ENCODE measurements around the gene DNAJB6. TPM values are rescaled to one million over a fixed set of nuclear protein-coding genes. Genes with fewer than 3 reads are reported as not detected.
A peak's percentile ranks its signal among the peaks of the same experiment; 100 is the strongest.
"Not testable (repeated sequence)": the region's sequence is repeated elsewhere in the genome, so short reads cannot be mapped to it uniquely, and the experiment has no call there.

Gene DNAJB6
- total RNA-seq, 1 experiment from 2014 or later: 89.7 TPM

DNA sequence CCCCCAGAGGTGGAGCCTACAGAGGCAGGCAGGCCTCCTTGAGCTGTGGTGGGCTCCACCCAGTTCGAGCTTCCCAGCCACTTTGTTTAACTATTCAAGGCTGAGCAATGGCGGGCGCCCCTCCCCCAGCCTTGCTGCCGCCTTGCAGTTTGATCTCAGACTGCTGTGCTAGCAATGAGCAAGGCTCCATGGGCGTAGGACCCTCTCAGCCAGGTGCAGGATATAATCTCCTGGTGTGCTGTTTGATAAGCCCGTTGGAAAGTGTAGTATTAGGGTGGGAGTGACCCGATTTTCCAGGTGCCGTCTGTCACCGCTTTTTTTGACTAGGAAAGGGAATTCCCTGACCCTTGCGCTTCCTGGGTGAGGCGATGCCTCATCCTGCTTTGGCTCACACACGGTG, 117.2 kb downstream of the DNAJB6 start:
- H3K9me3 ChIP-seq, H3K4me3 ChIP-seq, H3K27me3 ChIP-seq, H3K36me3 ChIP-seq, DNase-seq: not testable (repeated sequence)

DNA sequence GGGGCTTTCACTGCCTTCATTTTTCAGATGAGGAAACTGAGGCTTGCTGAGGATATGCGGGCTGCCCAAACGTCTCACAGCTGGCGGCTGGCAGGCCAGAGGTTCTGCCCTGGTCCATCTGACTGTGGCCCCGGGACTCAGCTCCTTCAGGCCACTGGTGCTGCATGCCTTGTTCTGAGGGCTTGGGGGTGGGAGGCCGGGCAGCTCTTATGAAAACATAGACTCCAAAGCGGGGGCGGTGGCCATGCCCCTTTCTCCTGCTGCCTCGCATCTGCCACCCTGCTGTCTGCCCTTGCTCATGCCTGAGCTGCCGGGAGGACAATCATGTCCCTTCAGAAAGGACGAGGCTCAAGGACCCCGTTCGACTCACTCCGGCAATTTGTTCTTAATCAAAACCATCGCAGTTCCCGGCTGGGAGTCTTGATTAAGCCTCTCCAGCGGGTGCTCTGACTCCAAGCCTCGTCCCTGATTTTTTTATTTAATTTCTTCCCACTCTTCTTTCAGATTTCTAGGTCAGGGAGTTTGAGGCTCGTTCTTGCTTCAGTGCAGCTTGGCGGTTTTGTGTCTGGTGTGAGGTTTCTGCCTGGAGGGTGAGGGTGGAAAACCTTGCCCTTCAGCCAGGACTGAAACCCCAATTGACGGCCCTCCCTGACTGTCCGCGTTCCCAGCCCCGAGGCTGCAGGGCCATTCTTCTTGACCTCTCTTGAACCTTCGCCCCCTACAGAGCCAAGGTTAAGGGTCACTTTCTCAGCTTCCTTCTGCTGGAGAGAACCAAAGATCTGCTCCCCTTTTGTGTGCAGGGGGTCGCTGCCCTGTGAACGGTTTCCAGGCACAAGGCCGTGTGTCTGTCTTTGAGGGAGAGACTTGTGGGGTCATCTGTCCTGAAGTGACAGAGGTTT, 120.8 kb downstream of the DNAJB6 start:
- H3K4me3 ChIP-seq: no peak overlapping the region
- no peaks in the 10 kb centered on the region for H3K27me3 ChIP-seq
- no peaks in the 10 kb centered on the region for H3K36me3 ChIP-seq
- no peaks in the 10 kb centered on the region for H3K9me3 ChIP-seq
- no peak for DNase-seq

DNA sequence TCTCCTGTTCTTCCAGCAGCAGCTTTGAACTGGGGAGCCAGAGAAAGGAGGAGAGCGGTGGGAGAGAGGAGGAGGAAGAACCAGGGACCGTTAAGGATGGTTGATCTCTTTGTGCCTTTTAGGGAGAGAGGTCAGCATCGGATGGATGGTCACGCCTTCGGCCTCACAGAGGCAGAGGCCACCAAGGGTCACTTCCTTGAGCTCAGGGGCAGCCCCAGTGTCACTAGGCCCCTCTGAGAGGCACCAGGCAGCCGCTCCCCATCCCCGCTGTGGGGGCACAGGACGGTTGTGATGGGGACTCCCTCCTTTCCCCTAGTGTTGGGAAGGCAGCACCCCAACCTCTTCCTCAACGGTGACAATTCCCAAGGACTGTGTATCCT, 121.4 kb downstream of the DNAJB6 start:
- H3K36me3 ChIP-seq: no peaks in the 10 kb centered on the region
- H3K4me3 ChIP-seq: no peak overlapping the region
- no peaks in the 10 kb centered on the region for H3K27me3 ChIP-seq
- H3K9me3 ChIP-seq: no peaks in the 10 kb centered on the region
- no peak for DNase-seq

DNA sequence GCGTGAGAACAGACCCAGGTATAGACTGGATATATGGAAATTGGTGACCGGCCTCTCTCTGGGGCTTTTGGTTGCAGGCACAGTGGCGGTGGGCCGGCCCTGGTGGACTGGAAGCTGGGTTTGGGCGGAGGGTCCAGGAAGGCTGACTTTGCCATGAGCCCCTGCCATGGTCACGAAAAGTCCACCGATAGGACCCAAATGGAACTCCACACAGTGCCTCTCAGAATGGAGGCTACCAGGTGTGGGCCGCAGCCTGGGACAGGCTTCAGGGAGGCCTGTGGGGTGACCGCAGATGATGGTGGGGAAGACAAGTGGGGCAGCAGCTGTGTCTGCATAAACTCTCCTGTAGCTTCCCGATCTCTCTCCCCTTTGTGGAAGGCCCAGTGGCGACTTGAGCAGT, 123.2 kb downstream of the DNAJB6 start:
- no peaks in the 10 kb centered on the region for H3K36me3 ChIP-seq

DNA sequence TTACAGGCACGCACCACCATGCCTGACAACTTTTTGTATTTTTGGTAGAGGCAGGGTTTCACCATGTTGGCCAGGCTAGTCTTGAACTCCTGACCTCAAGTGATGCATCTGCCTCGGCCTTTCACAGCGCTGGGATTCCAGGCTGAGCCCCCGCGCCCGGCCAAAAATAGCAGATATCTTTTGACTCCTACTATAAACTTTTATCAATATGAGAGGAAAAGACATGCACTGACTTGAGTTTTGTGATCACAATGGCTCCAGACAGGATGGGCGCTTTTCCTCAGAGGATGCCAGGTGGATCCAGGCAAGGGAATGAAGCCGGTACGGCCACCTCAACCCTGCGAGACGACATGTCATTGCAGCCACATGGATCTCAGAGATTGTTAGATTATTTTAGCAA, 123.9 kb downstream of the DNAJB6 start:
- no peaks in the 10 kb centered on the region for H3K9me3 ChIP-seq
- H3K27me3 ChIP-seq: no peaks in the 10 kb centered on the region
- H3K4me3 ChIP-seq: no peak overlapping the region
- H3K36me3 ChIP-seq: no peaks in the 10 kb centered on the region
- DNase-seq: no peak

More for the DNA sequence above, 123.2 kb downstream of the DNAJB6 start:
- Histone ChIP-seq H3K9me3 (no peaks in the 10 kb centered on the region), H3K4me3 (no peak overlapping the region), H3K27me3 (no peaks in the 10 kb centered on the region)
- no peak for DNase-seq

DNA sequence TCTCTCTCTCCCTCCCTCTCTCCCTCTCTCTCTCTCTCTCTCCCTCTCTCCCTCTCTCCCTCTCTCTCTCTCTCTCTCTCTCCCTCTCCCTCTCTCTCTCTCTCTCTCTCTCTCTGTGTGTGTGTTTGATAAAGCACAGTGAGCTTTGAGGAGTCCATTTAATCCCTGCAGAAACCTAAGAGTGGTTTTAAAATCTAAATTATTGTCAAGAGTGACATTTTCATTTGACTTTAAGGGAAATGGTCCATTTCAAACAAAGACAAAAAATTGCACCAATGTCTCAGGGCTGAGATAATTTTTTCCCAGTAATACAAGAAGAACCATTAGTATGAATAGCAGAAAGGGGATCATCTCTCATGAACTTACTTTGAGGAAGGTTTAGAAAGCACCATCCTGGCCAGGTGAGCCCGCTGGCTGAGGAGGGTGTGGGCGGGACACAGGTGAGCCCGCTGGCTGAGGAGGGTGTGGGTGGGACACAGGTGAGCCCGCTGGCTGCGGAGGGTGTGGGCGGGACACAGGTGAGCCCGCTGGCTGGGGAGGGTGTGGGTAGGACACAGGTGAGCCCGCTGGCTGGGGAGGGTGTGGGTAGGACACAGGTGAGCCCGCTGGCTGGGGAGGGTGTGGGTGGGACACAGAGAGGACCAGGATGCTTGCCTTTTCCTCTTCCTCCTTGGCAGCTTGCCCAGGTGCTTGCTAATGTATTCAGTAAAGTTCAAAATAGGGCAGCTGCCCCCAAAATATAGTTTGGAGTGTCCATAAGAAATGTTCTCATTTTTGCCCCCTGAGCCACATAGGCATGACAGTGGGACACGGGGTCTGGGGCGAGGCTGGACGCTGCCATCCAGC, 125.0 kb downstream of the DNAJB6 start:
- Histone ChIP-seq H3K36me3 (no peaks in the 10 kb centered on the region), H3K9me3 (no peaks in the 10 kb centered on the region), H3K27me3 (no peaks in the 10 kb centered on the region), H3K4me3 (no peak overlapping the region)
- DNase-seq: no peak

DNA sequence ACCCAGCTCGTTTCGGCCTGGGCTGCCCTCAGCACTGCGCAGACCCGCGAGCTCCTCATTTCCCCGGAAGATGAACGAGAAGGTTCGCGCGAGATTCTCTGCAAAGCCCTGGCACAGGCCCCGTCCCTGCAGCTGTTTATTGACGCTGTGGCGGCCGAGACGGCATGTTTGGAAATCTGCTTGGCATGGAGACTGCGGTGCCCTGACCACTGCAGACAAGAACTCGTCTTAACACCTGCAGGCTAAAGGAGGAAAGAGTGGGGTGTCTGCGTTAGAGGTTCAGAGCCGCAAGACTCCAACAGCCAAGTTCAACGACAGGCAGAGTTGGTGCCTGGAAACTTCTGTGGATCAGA, 125.6 kb downstream of the DNAJB6 start:
- Histone ChIP-seq H3K36me3 (no peaks in the 10 kb centered on the region), H3K4me3 (no peak overlapping the region), H3K9me3 (no peaks in the 10 kb centered on the region), H3K27me3 (no peaks in the 10 kb centered on the region)
- DNase-seq: peak; percentile 17

DNA sequence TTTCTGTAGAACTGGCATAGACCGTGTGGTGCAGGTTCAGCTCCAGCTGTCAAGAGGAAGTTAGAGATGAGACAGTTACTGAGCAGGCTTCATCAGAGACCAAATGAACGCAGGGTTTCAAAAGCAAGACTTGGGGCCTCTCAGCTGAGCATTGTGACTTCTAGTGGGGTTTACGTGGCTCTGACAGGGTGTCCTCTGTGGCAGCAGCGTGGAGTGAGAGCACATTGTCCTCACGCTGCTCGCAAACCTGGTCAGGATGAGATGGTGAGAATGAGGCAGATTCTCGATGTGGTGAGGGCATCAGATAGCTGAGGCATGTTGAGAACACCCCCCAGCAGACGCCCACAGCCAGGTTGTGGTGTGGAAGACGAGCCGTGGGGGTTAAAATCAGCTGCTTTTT, 126.0 kb downstream of the DNAJB6 start:
- Histone ChIP-seq H3K36me3 (no peaks in the 10 kb centered on the region), H3K27me3 (no peaks in the 10 kb centered on the region), H3K4me3 (no peak overlapping the region), H3K9me3 (no peaks in the 10 kb centered on the region)
- DNase-seq: no peak

DNA sequence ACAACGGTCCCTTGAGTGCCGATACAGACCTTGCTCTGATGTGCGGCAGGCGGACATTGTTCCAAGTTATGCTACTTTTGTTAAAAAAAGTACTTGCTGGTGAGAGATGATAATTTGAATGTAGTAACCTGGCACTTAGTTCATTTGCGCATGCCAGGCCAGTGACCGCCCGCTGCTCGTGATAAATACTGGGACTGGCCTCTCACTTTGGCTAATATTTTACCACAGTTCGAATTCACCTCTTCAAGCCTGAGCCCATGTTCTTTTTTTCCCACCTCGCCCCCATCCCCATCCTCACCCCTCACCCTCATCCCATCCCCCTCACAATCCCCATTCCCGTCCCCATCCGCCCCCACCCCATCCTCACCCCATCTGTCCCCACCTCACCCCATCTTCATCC, 126.4 kb downstream of the DNAJB6 start:
- Histone ChIP-seq H3K9me3 (no peaks in the 10 kb centered on the region), H3K27me3 (no peaks in the 10 kb centered on the region), H3K4me3 (no peak overlapping the region), H3K36me3 (no peaks in the 10 kb centered on the region)
- DNase-seq: no peak

DNA sequence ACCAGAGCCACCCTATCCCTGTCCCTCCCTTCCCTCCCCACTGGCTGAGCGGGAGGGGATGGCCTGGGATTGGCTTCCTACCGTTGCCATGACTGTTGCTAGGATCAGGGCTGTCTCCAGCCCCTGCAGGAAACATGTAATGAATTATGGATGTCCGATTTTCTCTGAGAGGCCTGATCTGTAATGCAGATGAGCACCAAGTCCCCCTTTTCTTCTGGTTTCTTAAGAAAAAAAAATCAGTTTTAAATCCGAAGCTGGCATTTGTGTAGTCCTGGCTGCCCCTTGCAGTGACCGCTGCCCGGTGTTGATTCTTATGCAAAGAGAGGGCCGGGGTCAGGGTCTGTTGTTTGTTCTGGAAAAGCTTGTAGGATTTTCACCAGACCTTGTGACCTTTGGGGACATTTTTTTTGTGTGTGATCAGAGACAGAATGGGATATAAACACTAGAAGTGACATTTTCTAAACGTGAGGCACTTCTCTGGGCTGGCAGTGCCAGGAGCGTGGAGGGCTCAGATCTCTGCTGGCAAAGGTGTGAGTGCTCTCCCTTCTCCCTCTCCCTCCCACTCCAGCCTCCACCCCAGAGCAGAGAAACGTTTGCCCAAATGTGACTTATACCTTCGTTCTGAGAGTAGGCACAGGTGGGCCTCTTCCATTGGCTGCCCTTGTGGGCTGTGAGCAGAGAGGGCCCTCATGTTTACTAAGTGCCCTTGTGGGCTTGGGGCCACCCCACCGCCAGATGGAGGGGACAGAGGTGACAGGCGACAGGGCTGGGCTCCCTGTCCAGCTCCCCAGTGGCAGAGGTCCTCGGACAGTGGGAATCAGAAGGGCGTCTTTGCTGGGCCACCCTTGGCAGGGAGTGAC, 127.5 kb downstream of the DNAJB6 start:
- no peak for DNase-seq
- H3K36me3 ChIP-seq: no peaks in the 10 kb centered on the region
- H3K9me3 ChIP-seq: no peaks in the 10 kb centered on the region
- no peaks in the 10 kb centered on the region for H3K27me3 ChIP-seq
- no peak overlapping the region for H3K4me3 ChIP-seq

DNA sequence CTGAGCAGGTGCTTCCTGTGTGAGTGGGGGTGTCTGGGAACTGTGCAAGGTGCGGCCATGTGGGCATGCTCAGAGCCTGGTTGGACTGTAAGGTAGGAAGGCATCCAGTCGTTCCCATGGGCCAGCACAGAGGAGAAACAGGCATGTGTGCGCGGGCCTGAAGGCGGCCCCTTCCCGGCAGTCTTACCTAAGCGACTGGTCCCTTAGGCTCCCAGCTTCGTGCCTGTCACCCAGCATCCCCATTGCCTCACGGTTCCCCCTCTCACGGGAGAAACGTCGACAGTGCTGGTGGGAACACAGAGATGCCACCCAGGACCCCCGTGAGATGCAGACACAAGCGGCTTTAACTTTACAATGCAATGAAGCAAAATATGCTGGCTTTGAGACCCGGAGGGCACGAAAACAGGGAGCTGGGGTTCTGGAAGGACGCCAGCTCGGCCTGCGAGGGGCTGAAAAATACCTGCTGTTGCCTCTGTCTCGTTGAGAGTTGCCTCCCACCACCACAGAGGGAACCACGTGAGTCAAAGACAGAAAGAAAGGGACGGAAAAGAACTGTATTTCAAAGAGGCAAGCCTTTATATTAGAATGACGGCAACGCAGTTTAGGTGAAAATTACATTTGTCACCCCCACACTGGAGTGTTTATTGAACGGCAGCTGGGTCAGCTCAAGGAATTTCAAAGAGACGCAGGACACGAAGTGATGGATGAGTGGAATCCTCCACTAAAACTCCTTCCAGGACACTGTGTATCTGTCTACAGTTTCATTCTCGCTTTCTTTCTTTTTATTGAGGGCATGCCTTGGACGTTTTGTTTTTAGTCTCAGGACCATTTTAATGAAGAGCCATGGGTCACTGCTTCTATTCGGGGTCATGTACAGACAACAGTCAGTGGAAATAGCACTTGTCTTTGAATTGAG, 128.4 kb downstream of the DNAJB6 start:
- Histone ChIP-seq H3K9me3 (no peaks in the 10 kb centered on the region), H3K27me3 (no peaks in the 10 kb centered on the region)
- DNase-seq: no peak

DNA sequence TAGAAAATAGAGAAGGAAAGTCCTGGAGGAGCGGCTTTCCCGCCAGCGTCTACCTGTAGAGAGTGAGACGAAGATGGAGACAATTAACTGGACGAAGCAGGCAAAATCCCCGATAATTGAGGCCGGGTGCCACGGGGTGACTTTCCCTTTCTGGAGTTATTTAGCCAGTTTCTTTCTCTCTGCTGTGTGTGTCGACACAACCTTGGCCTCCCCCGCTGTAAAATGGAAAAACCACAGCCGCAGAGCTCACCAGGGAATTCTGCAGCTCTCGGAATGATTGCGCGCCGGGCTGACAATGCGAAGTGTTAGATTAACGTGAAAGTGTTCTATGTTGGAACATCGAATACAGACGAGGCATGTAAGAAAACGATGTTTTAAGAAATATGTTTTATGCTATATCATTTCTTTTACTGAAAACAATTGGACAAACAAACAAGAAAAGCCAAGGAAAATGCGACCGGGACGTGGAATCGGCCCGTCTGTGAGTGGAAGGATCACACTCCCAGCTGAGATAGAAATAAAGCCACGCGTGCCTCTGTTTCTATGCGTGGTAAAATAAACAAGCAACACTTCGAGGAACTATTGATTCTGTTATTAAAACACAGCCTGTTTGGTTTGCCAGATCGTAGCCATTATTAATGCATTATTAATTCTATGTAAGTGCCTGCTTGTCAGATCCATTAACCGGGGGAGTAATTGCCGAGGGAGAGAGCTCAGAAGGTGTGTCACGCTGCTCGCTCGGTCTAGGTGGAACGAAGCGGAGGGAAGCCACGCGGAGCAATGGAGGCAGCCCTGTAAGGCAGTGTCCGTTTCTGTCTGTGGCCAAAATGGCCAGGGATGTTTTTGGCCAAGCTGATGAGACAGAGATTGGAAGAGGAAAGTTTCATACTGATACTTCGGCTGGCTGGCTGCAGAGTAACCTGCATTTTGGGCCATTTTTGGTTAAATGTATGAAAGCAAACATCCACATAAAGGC, 129.4 kb downstream of the DNAJB6 start:
- Histone ChIP-seq H3K36me3 (no peaks in the 10 kb centered on the region), H3K27me3 (no peaks in the 10 kb centered on the region), H3K4me3 (no peak overlapping the region), H3K9me3 (no peaks in the 10 kb centered on the region)
- no peak for DNase-seq

More for the DNA sequence above, 128.4 kb downstream of the DNAJB6 start:
- no peak overlapping the region for H3K4me3 ChIP-seq
- H3K36me3 ChIP-seq: no peaks in the 10 kb centered on the region

DNA sequence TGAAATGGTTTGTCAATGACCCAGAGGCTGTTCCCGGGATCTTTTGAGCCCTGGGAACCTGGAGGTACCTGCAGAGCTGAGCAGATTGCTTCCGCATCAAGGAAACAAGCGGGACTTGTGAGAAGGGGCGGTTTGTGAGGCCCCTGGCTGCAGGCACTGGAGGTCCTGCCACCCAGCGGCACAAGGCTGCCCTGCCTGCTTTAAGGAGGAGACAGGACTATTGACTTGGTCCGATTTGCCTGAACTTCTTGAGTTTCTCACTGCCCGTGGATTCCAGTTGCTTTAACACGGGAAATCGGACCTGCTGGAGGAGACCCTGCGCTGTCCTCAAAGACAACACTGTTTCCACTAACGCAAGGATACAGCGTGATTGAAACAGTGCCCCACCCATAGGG, 130.1 kb downstream of the DNAJB6 start:
- no peaks in the 10 kb centered on the region for H3K27me3 ChIP-seq

More for the DNA sequence above, 130.1 kb downstream of the DNAJB6 start:
- Histone ChIP-seq H3K36me3 (no peaks in the 10 kb centered on the region), H3K4me3 (no peak overlapping the region), H3K9me3 (no peaks in the 10 kb centered on the region)
- no peak for DNase-seq

All from MG63 (cell line).